A673 (cell line): ENCODE measurements around the gene TRIM14.

Source experiments
- EZH2 ChIP-seq: fragments of 200-600 bp; sonication (generic); IDR thresholded peaks from 2 replicates; pipeline ENCODE4 v1.6.1; 2017; ENCODE audit warnings: borderline replicate concordance, low read depth, mild to moderate bottlenecking, mixed read lengths, antibody characterized with exemption, low read length; ENCODE audit not compliant: poor library complexity, severe bottlenecking
- TF ChIP-seq, protein P1 (sequence below): fragments of 300-800, 200-600 bp; sonication (generic); conservative IDR thresholded peaks from 2 replicates; pipeline ENCODE4 v1.5.1; 2017; ENCODE audit warnings: low read depth, mild to moderate bottlenecking, antibody characterized with exemption, low read length, moderate library complexity, mixed read lengths

DNA sequence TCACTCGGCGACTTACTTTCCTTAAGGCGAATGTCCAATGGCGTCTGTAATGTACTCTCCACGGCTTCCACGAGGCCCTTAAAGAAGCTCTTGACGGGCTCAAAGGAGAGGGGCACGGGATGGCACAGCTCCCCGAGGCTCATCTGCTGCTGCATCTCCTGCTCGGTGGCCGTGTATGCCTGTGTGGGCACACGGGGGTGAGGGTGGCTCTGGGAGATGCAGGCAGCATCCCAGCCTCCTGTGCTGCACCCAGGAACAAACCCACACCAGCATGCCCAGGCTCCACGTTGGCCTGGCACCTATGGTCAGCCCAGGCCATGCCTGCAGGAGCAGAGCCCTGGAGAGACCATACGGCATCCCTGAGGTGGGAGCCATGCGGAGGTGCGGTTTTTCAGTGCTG, 24.2 kb downstream of the TRIM14 start:
- TF ChIP-seq, protein P1, sequence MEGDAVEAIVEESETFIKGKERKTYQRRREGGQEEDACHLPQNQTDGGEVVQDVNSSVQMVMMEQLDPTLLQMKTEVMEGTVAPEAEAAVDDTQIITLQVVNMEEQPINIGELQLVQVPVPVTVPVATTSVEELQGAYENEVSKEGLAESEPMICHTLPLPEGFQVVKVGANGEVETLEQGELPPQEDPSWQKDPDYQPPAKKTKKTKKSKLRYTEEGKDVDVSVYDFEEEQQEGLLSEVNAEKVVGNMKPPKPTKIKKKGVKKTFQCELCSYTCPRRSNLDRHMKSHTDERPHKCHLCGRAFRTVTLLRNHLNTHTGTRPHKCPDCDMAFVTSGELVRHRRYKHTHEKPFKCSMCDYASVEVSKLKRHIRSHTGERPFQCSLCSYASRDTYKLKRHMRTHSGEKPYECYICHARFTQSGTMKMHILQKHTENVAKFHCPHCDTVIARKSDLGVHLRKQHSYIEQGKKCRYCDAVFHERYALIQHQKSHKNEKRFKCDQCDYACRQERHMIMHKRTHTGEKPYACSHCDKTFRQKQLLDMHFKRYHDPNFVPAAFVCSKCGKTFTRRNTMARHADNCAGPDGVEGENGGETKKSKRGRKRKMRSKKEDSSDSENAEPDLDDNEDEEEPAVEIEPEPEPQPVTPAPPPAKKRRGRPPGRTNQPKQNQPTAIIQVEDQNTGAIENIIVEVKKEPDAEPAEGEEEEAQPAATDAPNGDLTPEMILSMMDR = no peak
- TF ChIP-seq EZH2 = no peak
